HG03139 (cell line): Measurements from ENCODE around the gene ZNF134.
A peak's percentile ranks its signal among the peaks of the same experiment; 100 is the strongest.

ENCODE experiments used
- ATAC-seq: cut with Tn5 transposase; IDR thresholded peaks from one replicate; pipeline ENCODE4 v1.9.1; 2021; ENCODE audit not compliant: unreplicated experiment

Gene ZNF134

DNA sequence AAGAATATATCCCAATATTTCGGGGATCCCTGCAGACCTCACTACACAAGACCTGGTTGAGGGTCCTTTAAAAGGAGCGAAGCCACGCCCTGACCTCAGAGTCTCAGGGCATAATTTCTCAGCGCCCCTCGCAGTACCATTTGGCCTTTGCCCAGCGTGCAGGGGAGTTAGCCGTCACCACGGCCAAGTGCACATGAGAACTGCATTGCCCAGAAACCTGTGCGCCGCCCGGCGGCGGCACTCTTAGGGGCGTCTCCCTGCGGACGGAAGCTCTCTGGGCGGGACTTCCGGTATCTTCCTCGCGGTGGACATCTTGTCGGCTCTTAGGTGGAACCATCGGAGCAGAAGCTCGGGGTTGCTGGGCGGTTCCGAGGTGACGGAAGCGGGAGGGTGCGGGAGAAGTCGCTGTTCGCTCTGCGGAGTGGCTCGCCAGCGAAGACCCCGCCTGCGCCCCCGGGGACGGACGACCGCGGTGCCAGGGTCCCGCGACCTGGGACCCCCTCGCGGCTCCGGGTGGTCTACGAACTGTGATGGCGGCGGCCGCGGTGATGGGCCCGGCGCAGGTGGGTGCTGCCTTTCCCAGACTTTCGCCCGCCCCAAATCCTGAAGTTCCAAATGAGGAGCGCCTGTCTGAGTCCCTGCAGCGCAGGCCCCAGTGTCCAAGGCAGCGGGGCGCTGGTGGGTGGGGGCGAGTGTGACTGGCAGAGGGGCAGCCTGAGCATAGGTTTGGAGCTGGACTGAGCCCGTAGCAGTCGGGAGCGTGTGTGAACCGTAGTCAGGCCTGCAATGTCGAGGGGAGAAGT is at the start of gene ZNF134:
Gene ZNF134, plus strand, starts transcription at position 302 of the 803 bp plus-strand sequence. CDS start 5,227 bp downstream, outside the sequence.
- ATAC-seq: peak; percentile 94

GRCh38 chr19:57566396-57567265 is 47.4 kb upstream of the ZNF134 start:
- ATAC-seq: no peak

- no peak for ATAC-seq
These were observed 43.3 kb upstream of the ZNF134 start for GRCh38 chr19:57570707-57571106.

DNA sequence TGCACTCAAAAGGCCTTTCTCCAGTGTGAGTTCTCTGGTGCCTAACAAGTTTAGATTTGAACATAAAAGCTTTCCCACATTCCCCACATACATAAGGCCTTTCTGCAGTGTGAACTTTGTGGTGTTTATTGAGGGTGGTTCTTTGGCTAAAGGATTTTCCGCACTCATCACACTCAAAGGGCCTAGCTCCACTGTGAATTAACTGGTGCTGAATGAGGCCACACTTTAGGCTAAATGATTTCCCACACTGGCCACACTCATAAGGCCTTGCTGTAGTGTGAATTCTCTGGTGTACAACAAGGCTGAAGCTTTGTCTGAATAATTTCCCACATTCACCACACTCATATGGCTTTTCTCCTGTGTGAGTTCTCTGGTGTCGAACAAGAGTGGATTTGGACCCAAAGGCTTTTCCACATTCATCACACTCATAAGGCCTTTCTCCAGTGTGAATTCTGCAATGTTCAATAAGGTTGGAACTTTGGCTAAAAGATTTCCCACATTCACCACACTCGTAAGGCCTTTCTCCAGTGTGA is 41.6 kb upstream of the ZNF134 start:
- no peak for ATAC-seq

- ATAC-seq: no peak
These were observed 37.4 kb upstream of the ZNF134 start for GRCh38 chr19:57576661-57577060.

DNA sequence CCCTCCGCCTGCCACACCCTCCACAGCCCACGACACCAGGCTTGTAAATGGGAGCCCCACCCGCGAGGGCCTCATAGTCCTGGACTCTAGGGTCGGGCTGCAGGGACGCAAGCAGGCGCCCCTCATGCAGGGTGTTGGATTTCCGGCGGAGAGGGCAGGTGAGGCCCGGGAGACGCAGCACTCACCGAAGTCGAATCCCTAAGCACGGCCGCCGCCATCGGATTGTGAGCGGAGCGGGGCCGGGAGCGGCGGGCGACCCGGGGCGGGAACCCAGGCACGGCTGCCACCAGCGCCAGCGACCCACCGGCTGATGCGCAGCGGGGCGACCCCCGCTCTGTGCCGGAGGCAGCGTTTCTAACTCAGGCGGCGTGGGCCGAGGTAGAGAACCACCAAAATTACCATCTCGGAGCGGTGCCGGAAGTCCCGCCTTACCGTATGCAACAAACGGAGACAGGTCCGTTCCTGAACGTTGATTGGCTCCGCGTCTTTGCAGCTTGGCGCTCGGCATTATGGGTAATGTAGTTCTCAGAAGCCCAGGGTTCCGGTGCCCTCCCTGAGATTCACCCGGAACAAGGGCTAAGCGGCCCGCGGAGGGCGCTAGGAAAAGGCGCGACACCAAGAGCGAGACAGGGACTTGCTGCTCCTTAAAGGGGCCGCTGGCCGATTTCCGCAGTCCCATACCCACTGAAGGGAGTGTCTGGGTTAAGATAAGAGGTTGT is 35.4 kb upstream of the ZNF134 start, which contains the start of gene ZNF416:
Gene ZNF416, minus strand, starts transcription at position 425 of the 719 bp plus-strand sequence. Its CDS starts 207 bp downstream, at position 218.
- peak; percentile 90 for ATAC-seq

- no peak for ATAC-seq
These were observed 30.9 kb upstream of the ZNF134 start for GRCh38 chr19:57583104-57583520.

DNA sequence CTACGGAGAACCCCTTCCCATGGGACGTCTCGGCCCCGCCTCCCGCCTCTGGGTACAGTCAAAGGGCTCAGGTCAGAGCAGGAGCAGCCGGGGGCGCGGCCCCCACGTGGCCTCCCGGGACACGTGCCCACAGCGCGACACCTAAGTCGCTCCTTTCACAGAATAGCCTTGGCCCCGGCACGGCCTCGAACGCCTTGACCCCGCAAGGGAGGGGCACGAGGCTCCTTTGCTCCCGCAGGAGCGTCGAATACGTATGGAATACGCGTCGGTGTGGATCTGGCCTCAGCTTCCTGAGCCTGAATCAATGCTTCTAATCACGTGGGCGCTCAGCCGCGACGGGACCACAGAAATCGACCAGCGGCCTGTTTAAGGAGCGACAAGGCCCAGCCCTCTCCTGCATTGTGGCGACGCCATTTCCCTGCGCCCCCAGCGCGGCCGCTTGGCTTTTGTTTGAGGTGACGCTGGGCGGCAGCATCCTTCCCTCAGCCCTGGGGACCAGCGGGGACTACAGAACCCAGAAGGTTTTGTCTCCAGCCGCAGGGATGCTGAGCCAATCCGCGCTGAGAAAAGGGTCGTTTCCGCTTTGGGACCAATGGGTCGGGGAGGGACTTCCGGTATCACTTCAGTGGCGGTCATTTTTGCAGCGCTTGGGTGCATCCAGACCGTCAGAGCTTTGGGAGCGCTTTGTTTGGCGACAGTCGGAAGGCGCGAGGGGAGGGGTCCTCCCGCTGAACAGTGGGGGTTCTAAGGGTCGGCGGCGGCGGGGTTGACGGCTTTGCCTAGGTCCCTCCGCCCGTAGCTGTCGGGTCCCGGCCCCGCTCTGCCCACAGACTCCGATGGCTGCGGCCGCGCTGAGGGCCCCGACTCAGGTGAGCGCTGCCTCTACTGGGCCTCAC is 30.3 kb upstream of the ZNF134 start, which contains the start of gene ZIK1:
Gene ZIK1, plus strand, starts transcription at position 625 of the 896 bp plus-strand sequence. Its CDS starts 212 bp downstream, at position 837.
- peak; percentile 72 for ATAC-seq

- no peak for ATAC-seq
These were observed 26.5 kb upstream of the ZNF134 start for GRCh38 chr19:57587529-57587928.

DNA sequence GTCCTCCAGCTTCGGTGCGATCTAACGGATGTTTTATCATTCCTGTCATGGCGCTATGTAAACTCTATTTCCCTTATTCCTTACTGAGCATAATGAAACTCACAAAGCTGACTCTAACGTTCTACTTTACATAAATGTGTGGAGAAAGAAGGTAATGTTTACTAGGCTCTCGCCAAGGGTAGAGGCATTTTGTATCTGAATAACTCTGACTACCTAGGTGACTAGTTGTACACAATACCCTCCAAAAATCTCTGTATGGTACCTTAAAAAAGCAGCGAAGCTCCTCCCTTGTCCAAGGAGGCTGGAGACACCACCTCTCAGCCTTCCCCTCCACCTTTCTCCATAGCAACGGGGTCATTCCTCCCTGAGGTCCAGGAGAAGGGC is 14.7 kb upstream of the ZNF134 start:
- no peak for ATAC-seq

DNA sequence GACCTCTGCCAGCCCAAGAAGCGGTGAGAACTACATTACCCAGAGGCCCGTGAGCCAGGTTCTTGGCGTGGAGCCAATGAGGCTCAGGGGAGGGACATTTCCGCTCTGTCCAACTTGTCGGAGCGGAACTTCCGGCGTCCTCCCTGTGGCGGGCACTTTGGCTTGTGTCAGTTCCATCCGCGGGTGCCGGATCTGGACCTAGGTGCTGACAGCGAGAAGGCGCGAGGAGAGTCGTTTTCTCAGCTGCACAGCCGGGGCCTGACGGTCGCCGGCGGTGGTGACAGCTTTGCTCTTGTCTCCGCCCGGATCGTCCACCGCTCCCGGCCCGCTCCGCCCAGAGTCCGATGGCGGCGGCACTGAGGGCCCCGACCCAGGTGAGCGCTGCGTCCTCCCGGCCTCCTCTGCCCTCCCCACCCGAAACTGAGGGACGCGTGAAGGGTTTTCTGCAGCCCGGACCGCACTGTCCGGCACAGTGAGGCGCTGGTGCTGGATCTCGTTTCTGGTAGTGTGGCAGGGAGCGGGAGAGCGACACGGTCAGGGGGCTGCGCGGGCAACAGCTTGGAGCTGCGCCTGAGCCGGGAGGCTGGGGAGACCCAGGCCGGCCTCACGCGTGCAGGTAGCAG is 14.2 kb upstream of the ZNF134 start, which contains the start of gene ZNF530:
Gene ZNF530, plus strand, starts transcription at position 125 of the 623 bp plus-strand sequence. CDS start 4,461 bp downstream, outside the sequence.
- ATAC-seq: peak; percentile 90

- ATAC-seq: no peak
These were observed 7.1 kb upstream of the ZNF134 start for GRCh38 chr19:57606931-57607330.

DNA sequence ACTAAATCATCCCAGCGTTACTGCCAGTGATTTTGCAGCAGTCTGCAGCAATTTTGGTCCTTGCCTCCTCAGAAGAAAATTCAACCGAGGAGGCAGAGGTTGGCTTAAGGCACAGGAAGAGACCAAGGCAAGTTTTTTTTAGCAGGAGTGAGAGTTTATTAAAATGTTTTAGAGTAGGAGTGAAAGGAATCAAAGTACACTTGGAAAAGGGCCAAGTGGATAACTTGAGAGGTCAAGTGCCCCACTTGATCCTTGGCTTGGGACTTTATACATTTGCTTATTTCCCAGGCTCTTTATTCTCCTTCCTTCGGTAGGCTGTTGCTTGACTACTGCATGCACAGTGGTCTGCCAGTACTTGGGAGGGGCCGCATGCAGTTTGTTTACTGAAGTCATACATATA is 2.9 kb upstream of the ZNF134 start:
- ATAC-seq: no peak

DNA sequence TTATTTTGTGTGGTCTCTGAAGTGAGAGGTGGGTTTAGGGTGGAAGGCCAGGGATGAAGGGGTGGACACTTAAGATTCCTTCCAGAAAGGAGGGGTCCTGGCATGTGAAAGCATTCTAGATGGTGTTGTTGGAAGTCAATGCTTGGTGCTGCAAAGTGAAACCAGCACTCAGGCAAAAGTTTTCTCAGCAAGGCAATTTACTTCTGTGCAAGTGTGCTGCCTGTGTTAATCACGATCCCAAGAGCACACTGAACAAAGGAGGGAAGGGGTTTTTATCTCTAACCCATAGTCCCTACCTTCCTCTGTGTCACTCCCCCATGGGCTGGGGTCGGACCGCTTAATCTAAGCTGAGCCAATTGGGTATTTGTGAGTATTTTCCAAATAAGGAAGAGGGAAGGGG is 1.3 kb downstream of the ZNF134 start:
- no peak for ATAC-seq

- no peak for ATAC-seq
These were observed 6.8 kb downstream of the ZNF134 start for GRCh38 chr19:57620673-57621348.

DNA sequence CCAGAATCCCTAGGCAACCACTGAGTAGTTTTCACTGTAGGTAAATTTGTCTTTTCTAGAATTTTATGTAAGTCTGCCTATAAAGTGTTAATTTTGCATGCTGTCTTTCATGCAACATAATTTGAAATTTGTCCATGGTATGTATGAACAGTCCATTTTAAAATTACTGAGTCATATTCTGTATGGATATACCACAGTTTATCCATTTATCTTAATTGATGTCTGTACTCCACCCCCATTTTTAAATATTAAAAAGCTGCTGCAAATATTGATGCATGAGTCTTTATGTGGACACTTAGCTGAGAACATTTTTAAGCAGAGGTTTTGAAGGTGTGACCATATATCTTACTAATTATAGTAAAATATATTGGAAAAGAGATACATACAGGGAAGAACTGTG is 9.0 kb downstream of the ZNF134 start:
- ATAC-seq: no peak

GRCh38 chr19:57632987-57633831 is 19.2 kb downstream of the ZNF134 start, which contains the start of gene ZNF211:
TSS of gene ZNF211 (plus strand) at chr19:57633168. CDS start at chr19:57633347, 179 bp downstream.
- ATAC-seq: peak; percentile 87

DNA sequence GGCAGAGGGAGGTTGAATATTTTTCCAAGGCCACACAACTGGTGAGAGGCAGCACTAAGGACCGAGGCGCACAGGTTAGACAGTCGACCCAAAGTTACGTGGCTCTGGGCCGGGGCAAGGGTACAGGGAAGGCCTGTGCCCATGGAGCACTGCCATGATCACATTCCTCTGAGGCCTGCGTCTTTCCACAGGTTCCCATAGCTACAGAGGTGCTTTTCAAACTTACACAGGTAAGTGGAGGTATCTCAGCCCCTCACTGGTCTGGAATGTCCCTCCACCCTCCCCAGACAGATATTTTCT is 19.7 kb downstream of the ZNF134 start:
- ATAC-seq: no peak
